Kidney (tissue), 14 donors: ENCODE data around the gene SPOCK2. TPM values are rescaled to one million over a fixed set of nuclear protein-coding genes. Genes with fewer than 3 reads are reported as not detected.

Experiments used
- DNase-seq, 5 donors: peaks; one replicate each; pipeline ENCODE4 v3.0.0-alpha.2; 2013 to 2020
- FAIRE-seq: peaks from 2 replicates; lab custom pipeline; 2012; peaks lifted over from hg19 to GRCh38; lab: Jason Lieb, UNC
- H3K27ac ChIP-seq, 2 donors: one replicate each; pipeline ENCODE4 v1.7.0; 2013; ENCODE audit warnings: low read depth in 2 of 2, low read length in 2 of 2, inconsistent platforms in 1 of 2
- H3K27me3 ChIP-seq: one replicate; pipeline ENCODE4 v1.7.1; 2013; ENCODE audit warnings: low read length, inconsistent platforms; ENCODE audit not compliant: control insufficient read depth, insufficient read depth
- H3K36me3 ChIP-seq, 3 donors: one replicate each; pipeline versions ENCODE4 v1.7.0 to v1.7.1; 2013; ENCODE audit warnings: low read length in 3 of 3, control low read depth in 1 of 3, inconsistent platforms in 1 of 3; ENCODE audit not compliant: insufficient read depth in 3 of 3, control insufficient read depth in 2 of 3
- H3K4me1 ChIP-seq, 3 donors: one replicate each; pipeline versions ENCODE4 v1.7.0 to v1.7.1; 2013; ENCODE audit warnings: low read length in 3 of 3, inconsistent platforms in 1 of 3, low read depth in 1 of 3; ENCODE audit not compliant: control insufficient read depth in 2 of 3, insufficient read depth in 2 of 3
- H3K4me3 ChIP-seq, 3 donors: one replicate each; pipeline versions ENCODE4 v1.7.0 to v1.8.1; 2013; ENCODE audit warnings: low read length in 3 of 3, control low read depth in 1 of 3, inconsistent platforms in 1 of 3
- H3K9ac ChIP-seq, 3 donors: one replicate each; pipeline versions ENCODE4 v1.7.0 to v1.7.1; 2013; ENCODE audit warnings: low read length in 3 of 3, control low read depth in 1 of 3, inconsistent platforms in 1 of 3
- H3K9me3 ChIP-seq, 3 donors: one replicate each; pipeline versions ENCODE4 v1.7.0 to v1.7.1; 2013; ENCODE audit warnings: low read length in 3 of 3, control low read depth in 1 of 3, inconsistent platforms in 1 of 3; ENCODE audit not compliant: control insufficient read depth in 2 of 3, insufficient read depth in 1 of 3
- CTCF ChIP-seq: IDR thresholded peaks from 3 replicates; pipeline ENCODE4 v1.5.1; 2012; ENCODE audit warnings: mild to moderate bottlenecking, moderate library complexity, borderline replicate concordance; ENCODE audit not compliant: insufficient read depth; ENCODE audit errors: extremely low read depth
- intact Hi-C: fragments of 100-400 bp; cut with DNase I; formaldehyde crosslinking; loops from one replicate; pipeline ENCODE4 v1.11.1; 2022
- polyA plus RNA-seq: library from polyadenylated mRNA; stranded (reverse); fragments of 350-450 nt; fragmentation: Illumina TruSeq; extraction: RNeasy Lipid Tissue Mini Kit (QIAGEN cat#74804); gene quantifications from one replicate; pipeline ENCODE4 v1.2.3, GENCODE V29; 2014; ENCODE audit warnings: low read depth, low replicate concordance; ENCODE audit not compliant: insufficient read depth
- total RNA-seq: library from RNA; stranded (reverse); fragmentation: NEBNext Ultra II Directional; extraction: Animal tissue kit (Norgen Biotek cat#: 25700); gene quantifications from one replicate; pipeline ENCODE4 v1.2.1, GENCODE V29; 2021
- donor health status: control.
- donor health status: control.
- donor health status: control.
- donor health status: control.
- donor health status: control.
- donor health status: DM: yes; HTN: yes; CAD: no.
- donor health status: Normal renal cell carcinoma (clear cell type).

Gene SPOCK2
- total and polyA plus RNA-seq, 2 donors from 2014 or later = 19.7 to 103 TPM

- peak in 2 of 5 donors; percentile 59 to 62 for DNase-seq
- Histone ChIP-seq H3K36me3 (no peaks in the 10 kb centered on the region), H3K4me3 (no peak overlapping the region), H3K27ac (no peak overlapping the region), H3K27me3 (no peaks in the 10 kb centered on the region), H3K4me1 (peaks cover 0 to 8% (median 0%) of the 10 kb centered on the region in 3 donors), H3K9me3 (no peaks in the 10 kb centered on the region), H3K9ac (no peak overlapping the region)
- intact Hi-C loops = no loop called here
- no peak for FAIRE-seq
- TF ChIP-seq CTCF = no peak
Observed at GRCh38 chr10:72066318-72067284, 21.8 kb downstream of the SPOCK2 start.

- DNase-seq (no peak), FAIRE-seq (no peak)
- Histone ChIP-seq H3K36me3 (no peaks in the 10 kb centered on the region), H3K9me3 (no peaks in the 10 kb centered on the region), H3K4me1 (peaks cover 0 to 8% (median 0%) of the 10 kb centered on the region in 3 donors), H3K4me3 (no peak overlapping the region), H3K27ac (no peak overlapping the region), H3K9ac (no peak overlapping the region), H3K27me3 (no peaks in the 10 kb centered on the region)
- intact Hi-C loops = no loop called here
- no peak for TF ChIP-seq CTCF
Observed at GRCh38 chr10:72065439-72066025, 22.8 kb downstream of the SPOCK2 start.

- Histone ChIP-seq H3K4me3 (no peak overlapping the region), H3K9me3 (no peaks in the 10 kb centered on the region), H3K36me3 (no peaks in the 10 kb centered on the region), H3K4me1 (peaks cover 0 to 8% (median 0%) of the 10 kb centered on the region in 3 donors), H3K9ac (no peak overlapping the region), H3K27me3 (no peaks in the 10 kb centered on the region), H3K27ac (no peak overlapping the region)
- intact Hi-C loops = no loop called here
- FAIRE-seq (no peak), DNase-seq (peak in 1 of 5 donors; percentile 75)
- no peak for TF ChIP-seq CTCF
Observed at GRCh38 chr10:72063703-72064391, 24.5 kb downstream of the SPOCK2 start.
